GM19240 (cell line): ENCODE results near the gene CEP192.
A peak's percentile ranks its signal among the peaks of the same experiment; 100 is the strongest.
"Not testable (repeated sequence)": the region's sequence is repeated elsewhere in the genome, so short reads cannot be mapped to it uniquely, and the experiment has no call there.

Experiments used
- DNase-seq: peaks from one replicate; pipeline ENCODE4 v3.0.0; 2011; ENCODE audit warnings: low spot score; ENCODE audit not compliant: insufficient read length

The CEP192 gene

DNA sequence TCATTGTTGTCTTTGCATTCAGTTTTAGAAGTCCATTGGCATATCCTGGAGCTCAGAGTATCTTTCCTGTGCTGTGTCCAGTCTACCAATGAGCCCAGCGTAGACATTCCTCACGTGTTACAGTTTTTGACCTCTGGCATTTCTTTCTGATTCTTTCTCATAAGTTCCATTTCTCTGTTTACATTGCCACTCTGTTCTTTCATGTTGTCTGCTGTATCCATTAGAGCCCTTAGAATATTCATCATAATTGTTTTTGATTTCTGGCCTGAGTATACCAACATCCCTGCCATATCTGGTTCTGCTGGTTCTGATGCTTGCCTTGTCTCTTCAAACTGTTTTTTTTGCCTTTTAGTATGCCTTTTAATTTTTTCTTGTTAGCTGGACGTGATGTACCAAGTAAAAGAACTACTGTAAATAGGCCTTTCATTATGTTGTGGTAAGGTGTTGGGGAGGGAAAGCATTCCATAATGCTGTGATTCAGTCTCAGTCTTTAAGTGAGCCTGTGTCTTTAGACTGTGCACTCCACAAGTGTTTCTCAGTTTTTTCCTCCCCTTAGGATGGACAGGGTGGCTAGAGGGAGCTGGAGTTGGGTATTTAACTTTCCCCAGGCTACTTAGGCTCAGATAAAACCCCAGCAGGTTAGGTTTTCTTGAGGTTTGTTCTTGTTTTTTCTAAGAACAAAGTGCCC, 35.6 kb downstream of the CEP192 start:
- no peak for DNase-seq

GRCh38 chr18:13028869-13029268, 37.7 kb downstream of the CEP192 start:
- DNase-seq = no peak

DNA sequence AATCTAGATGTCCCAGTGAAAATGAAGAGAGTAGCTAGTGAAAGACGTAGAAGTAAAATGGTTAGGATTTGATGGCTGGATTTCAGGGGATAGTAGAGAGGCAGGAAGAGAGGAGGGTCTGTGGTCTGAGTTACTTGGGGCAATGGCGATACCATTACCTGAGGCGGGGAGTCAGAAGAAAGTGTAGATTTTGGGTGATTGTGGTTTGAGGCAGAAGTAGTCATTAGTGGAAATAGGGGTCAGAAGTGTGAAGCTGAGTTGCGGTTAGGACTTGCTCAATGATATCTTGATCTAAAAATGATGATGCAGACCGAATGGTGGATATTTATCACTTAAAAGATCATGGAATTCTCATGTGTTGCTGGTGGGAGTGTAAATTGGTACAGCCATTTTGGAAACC, 41.0 kb downstream of the CEP192 start:
- DNase-seq = no peak

- no peak for DNase-seq
Observed at GRCh38 chr18:13035249-13035914, 44.2 kb downstream of the CEP192 start.

DNA sequence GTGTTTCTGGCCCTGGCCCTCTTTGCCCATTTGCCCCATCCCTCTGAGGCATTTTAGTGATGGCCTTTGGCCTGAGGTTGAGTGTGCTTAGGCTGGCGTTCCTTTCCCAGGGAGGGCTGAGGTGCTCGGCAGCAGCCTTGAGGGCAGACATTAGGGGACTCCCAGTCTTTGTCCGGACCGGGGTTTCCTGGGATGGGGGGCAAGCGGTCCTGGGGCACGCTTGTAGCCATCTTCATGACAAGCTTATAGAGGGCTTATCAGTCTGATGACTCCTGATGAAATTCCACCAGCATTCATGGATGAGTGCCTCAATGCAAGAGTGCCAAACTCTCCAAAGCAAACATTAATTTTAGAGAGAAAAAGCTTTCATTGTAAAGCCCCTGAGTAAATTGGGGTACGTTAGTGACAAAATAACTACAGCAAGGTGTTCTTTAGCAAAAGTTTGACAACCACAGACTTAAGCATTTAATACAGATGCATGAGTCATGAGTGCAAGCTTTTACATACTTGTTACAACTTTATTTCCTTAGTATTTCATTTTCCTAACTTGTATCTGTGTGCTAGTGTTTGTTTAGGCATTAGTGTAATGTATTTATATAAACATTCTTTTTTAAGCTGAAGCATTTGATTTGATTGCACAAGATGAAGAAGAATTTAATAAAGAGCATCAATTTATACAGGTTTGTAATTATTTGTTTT, 45.6 kb downstream of the CEP192 start:
- DNase-seq = no peak

GRCh38 chr18:13039806-13040205, 48.6 kb downstream of the CEP192 start:
- DNase-seq = no peak

GRCh38 chr18:13043066-13043465, 51.9 kb downstream of the CEP192 start:
- DNase-seq = no peak

- DNase-seq = no peak
Observed at GRCh38 chr18:13048061-13048595, 57.0 kb downstream of the CEP192 start.

DNA sequence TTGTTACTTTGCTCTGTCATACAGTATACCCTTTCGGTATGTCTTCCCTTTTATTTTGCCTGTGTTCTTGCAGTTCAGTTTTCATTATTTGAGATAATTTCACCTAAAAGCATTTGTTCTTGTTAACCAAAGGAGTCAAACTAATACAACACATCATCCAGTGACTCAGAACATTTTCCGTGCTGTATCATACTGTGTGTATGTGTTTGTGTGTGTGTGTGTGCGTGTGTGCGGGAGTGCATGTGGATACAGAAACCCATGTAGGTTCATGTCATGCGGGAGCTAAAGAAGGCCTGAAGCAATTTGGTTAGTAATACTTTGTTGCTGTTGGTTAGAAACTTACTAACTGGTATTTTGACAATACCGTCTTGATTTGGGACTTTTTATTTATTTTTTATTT, 60.0 kb downstream of the CEP192 start:
- DNase-seq = no peak

- peak; percentile 8 for DNase-seq
Observed at GRCh38 chr18:13051950-13052349, 60.8 kb downstream of the CEP192 start.

DNA sequence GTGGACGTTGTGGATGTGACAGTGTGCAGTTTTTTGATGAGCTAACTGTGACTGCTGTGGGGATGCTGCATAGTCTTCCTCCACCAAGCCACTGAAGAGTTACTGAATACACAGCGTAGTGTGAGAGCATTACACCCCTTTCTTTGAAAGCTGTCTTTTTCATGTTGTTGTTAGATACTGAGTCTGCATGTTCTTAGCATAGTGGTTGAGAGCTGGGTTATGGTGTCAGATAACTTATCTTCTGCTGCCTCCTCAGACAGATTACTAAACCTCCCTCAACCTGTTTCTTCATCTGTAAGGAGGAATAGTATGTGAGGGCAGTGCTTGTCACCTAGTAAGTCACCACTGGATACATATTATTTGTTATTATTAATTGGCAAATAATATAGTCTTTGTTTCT, 63.2 kb downstream of the CEP192 start:
- DNase-seq = no peak

- no peak for DNase-seq
Observed at GRCh38 chr18:13061630-13062189, 70.5 kb downstream of the CEP192 start.

DNA sequence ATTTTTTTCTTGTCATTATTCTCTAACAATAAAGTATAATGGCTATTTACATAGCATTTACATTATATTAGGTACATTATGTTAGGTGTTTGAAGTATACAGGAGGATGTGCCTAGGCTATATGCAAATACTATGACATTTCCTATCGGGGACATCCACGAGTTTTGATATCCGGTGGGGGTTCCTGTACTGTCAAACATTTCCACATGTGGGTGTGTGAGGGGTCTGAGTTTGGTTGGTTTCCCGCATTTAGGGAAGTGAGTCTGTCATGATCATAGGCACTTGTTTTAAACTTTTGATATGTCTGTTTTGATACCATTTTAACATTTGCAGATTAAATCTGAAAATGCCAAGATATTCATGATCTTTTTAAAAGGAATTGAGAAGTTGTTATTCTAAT, 76.0 kb downstream of the CEP192 start:
- DNase-seq = no peak

DNA sequence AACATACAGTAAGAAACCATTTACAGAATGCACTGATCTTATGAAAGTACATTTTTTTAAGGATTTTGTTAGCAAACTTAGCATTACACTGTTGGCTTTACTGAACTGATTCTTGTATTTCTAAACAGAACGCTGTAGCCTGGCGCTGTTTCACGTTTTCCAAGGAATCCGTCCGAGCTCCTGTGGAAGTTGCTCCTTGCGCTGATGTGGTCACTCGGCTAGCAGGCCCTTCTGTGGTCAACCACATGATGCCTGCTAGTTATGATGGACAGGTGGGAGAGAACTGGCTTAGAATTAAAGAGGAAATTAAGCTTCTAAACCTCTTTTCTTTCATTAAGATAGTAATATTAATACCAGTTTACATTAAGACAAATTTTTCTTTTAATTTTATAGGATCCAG, 76.8 kb downstream of the CEP192 start:
- no peak for DNase-seq

DNA sequence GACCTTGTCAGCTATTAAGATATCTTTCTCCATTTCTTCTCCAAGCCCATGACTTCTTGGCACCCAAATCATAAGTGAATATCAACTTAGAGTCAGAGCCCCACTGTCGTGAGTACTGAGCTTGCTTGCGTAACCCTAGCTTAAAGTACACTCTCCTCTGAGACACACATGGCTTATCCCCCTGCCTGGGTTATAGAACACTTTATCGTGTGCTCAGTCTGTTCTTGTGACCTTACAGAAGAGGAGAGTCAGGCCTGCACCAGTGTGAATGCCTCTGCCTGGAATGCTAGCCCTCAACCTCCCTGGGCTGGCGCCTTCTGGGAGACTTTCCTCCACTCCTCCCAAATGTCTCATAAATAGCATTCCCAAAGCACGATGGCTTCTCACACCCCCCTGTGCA, 79.3 kb downstream of the CEP192 start:
- DNase-seq = no peak

- DNase-seq = no peak
Observed at GRCh38 chr18:13076886-13077285, 85.7 kb downstream of the CEP192 start.

GRCh38 chr18:13077473-13077872, 86.3 kb downstream of the CEP192 start:
- no peak for DNase-seq

DNA sequence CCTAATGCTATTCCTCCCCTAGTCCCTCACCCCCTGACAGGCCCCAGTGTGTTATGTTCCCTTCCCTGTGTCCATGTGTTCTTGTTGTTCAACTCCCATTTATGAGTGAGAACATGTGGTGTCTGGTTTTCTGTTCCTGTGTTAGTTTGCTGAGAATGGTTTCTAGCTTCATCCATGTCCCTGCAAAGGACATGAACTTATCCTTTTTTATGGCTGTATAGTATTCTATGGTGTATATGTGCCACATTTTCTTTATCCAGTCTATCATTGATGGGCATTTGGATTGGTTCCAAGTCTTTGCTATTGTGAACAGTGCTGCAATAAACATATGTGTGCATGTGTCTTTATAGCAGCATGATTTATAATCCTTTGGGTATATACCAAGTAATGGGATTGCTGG, 86.9 kb downstream of the CEP192 start:
- not testable (repeated sequence) for DNase-seq

GRCh38 chr18:13086906-13087305, 95.7 kb downstream of the CEP192 start:
- DNase-seq = no peak

DNA sequence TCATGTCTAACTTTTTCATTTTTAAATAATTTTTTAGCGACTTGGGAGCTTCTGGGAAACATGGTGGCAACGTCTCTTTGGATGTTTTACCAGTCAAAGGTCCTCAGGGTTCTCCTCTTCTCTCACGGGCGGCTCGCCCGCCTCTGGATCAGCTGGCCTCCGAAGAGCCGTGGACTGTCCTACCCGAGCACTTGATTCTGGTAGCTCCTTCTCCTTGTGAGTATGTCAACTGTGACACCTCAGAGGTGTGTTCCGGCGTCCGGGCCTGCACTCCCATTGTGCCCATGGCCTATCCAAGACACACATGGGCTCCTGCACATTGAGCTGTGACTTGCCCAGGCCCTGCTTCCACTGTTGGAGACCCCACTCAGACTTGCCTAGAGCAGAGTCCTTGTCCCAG, 104.3 kb downstream of the CEP192 start:
- DNase-seq = no peak

DNA sequence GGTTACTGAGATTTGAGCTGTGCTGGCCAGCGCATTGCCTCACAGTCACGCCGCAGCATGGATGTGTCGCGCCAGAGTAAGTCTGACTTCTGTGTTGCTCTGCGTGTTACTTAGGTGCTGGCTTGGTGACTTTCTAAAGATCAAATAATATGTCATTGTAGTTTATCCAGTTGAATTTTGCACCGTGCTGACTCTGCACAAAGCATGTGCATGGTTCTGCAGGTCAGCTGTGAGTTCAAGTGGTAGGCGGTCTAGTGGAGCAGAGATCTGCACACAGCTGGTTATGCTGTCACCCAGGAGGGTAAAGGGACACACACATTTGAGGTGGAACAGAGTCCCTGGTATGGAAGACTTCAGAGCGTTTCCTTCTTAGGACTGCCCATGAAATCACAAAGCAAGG, 105.1 kb downstream of the CEP192 start:
- no peak for DNase-seq

DNA sequence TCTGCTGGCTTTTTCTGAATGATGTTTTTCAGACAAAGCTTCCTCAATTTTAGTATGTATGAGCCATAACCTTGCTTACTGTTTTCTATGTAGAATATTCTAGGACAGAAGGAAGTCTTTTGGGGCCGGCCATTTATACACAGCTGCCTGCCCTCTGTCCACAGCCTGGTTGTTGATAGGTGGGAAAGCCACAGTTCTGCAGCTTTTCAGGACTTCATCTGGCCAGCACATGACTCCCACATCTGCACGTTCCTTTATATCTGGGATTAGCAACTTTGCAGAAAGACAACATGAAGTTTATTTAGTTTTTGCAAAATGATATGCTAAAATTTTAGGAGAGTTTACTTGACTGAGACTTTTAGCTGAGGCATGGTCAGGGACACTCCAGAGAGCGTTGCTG, 105.6 kb downstream of the CEP192 start:
- no peak for DNase-seq
